ENCODE data around the gene MXD1. TPM values are rescaled to one million over a fixed set of nuclear protein-coding genes. Genes with fewer than 3 reads are reported as not detected.

Gene MXD1
- total and polyA plus RNA-seq, 4 donors: 5.4 to 27.2 (median 17.2) TPM

DNA sequence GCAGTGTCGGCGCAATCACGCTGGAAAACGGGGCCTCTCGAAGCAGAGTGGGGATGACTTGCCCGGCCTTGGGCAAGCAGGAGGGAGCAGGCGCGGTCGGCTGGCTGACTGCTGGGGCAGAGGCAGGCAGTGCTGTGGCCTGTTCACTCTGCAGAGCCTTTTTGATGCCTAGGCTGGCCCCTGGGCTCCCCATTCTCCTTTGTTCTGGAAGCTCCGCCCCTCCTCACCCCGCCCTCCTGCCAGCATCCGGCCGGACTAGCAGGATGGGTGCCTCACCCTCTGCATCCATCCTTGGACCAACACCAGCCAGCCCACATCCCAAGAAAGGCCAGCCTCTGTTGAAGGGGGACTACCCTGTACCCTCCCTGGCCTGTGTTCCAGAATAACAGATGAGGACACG, 46.6 kb downstream of the MXD1 start, which contains the start of gene ASPRV1:
TSS of gene ASPRV1 (minus strand) at position 136 of the 400 bp plus-strand sequence. CDS start 195 bp downstream, outside the sequence.
- WGBS (ENCODE audit: insufficient coverage): 80% methylated on average over 14 of the region's 14 CpGs
- Histone ChIP-seq H3K27me3 (ENCODE audit: control insufficient read depth, insufficient read depth, low read length) (no peaks in the 10 kb centered on the region), H3K27ac (ENCODE audit: low read depth, low read length) (no peak within 1 kb of the TSS), H3K36me3 (ENCODE audit: control insufficient read depth, insufficient read depth, low read length) (peaks cover 17% of the 10 kb centered on the region), H3K4me3 (ENCODE audit: low read depth, low read length) (no peak within 1 kb of the TSS), H3K4me1 (ENCODE audit: control insufficient read depth, insufficient read depth, low read length) (no peaks in the 10 kb centered on the region), H3K9me3 (ENCODE audit: control insufficient read depth, insufficient read depth, low read length) (no peaks in the 10 kb centered on the region)
- no peak for DNase-seq (ENCODE audit: low read depth in 4 of 6, low spot score in 6 of 6)

DNA sequence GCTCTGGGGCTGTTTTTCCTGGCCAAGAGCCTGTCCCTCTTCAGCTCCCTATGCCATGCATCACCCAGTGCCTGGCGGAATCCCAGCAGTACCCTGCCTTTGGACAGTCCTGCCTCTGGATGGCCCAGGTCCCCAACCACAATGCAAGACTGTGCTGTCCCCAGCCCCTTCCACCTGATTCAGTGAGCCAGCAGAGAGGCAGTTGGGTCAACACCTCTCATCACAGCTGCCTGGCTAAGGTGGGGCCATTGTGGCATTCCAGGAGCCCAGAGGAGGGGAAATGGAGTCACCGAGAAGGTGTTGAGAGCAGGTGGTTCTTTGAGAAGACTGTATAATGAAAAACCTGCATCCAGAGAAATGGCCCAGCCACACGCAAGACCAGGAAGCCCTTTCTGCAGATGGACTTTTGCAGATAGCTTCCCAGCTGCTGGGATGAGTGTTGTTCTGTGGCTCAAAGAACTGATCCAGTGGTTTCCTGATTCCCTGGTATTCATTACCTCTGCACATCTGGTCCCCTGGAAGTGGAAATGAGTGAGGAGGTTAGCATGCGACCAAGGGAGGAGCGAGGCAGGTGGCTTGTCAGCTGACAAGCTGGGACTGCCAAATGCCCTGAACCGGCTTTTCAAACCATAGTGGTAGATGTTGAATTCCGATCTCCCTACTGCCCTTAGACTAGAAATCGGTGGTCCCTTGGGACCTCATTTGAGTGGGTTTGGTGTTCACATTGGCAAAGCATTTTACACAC, 48.2 kb downstream of the MXD1 start:
- WGBS (ENCODE audit: insufficient coverage): 89% methylated on average over 6 of the region's 8 CpGs
- Histone ChIP-seq H3K4me1 (ENCODE audit: control insufficient read depth, insufficient read depth, low read length) (no peaks in the 10 kb centered on the region), H3K4me3 (ENCODE audit: low read depth, low read length) (no peak overlapping the region), H3K36me3 (ENCODE audit: control insufficient read depth, insufficient read depth, low read length) (peaks cover 17% of the 10 kb centered on the region), H3K9me3 (ENCODE audit: control insufficient read depth, insufficient read depth, low read length) (no peaks in the 10 kb centered on the region), H3K27me3 (ENCODE audit: control insufficient read depth, insufficient read depth, low read length) (no peaks in the 10 kb centered on the region), H3K27ac (ENCODE audit: low read depth, low read length) (no peak overlapping the region)
- no peak for DNase-seq (ENCODE audit: low read depth in 4 of 6, low spot score in 6 of 6)

DNA sequence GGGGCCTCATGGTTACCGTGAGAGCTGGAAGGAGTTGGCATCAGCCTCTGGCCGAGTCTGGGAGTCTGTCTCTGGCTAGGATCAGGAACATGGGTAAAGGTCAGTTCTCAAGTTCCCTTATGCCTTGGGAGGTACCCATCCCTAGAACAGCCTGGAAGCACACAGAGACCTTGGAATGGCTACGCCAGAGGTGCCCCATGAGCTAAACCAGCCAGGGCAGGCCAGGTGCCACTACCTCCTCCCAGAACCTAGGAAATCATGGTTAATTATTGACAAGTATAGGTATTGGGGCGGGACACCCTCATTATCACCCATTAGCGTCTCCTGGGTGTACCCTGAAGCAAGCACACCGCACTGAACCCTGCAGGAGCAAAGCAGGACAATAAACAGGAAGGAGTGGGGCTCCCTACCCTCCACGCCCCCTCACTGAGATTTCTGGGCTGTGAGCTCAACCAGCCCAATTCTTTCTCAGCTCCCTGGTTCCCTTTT, 49.5 kb downstream of the MXD1 start:
- H3K36me3 ChIP-seq (ENCODE audit: control insufficient read depth, insufficient read depth, low read length): peaks cover 17% of the 10 kb centered on the region
- H3K4me1 ChIP-seq (ENCODE audit: control insufficient read depth, insufficient read depth, low read length): no peaks in the 10 kb centered on the region
- no peak for DNase-seq (ENCODE audit: low read depth in 4 of 6, low spot score in 6 of 6)
- no peaks in the 10 kb centered on the region for H3K27me3 ChIP-seq (ENCODE audit: control insufficient read depth, insufficient read depth, low read length)
- no peaks in the 10 kb centered on the region for H3K9me3 ChIP-seq (ENCODE audit: control insufficient read depth, insufficient read depth, low read length)
- WGBS (ENCODE audit: insufficient coverage): 93% methylated on average over 5 of the region's 7 CpGs
- H3K27ac ChIP-seq (ENCODE audit: low read depth, low read length): no peak overlapping the region
- no peak overlapping the region for H3K4me3 ChIP-seq (ENCODE audit: low read depth, low read length)

DNA sequence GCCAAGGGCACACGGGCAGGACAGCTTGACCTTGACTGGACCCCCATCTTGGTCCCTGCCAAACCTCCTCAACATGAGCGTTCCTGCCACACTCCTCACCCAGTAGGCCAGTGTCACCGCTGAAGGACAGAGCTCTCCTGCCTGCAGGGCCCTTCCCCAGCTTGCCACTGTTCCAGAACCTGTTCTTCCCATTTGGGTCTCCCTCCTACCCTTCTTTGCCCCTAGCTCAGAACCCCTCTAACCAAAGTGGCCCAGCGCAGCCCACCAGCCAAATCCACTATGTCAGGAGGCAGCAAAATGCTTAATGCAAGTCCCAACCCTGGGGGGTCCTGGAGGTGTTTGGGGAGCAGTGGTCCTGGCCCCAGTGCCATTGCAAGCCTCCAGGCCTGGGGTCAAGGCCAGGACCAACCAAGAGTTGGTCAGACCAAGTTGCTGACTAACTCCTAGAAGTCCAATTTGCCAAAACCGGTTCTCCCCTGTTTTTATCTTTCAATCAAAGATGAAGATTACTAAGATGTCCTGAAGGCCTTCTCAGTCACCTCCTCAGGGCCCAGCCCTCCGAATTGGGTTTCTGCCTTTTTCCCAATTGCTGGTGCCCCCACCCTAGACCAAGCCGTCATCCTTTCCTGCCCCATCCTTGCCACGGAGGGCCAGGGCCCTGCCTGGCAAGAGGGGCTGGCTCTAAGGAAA, 51.0 kb downstream of the MXD1 start:
- DNase-seq (ENCODE audit: low read depth in 4 of 6, low spot score in 6 of 6): no peak
- Histone ChIP-seq H3K4me1 (ENCODE audit: control insufficient read depth, insufficient read depth, low read length) (no peaks in the 10 kb centered on the region), H3K4me3 (ENCODE audit: low read depth, low read length) (no peak overlapping the region), H3K36me3 (ENCODE audit: control insufficient read depth, insufficient read depth, low read length) (peaks cover 14% of the 10 kb centered on the region), H3K27me3 (ENCODE audit: control insufficient read depth, insufficient read depth, low read length) (no peaks in the 10 kb centered on the region), H3K9me3 (ENCODE audit: control insufficient read depth, insufficient read depth, low read length) (no peaks in the 10 kb centered on the region), H3K27ac (ENCODE audit: low read depth, low read length) (no peak overlapping the region)
- 93% methylated on average over 6 of the region's 8 CpGs for WGBS (ENCODE audit: insufficient coverage)

DNA sequence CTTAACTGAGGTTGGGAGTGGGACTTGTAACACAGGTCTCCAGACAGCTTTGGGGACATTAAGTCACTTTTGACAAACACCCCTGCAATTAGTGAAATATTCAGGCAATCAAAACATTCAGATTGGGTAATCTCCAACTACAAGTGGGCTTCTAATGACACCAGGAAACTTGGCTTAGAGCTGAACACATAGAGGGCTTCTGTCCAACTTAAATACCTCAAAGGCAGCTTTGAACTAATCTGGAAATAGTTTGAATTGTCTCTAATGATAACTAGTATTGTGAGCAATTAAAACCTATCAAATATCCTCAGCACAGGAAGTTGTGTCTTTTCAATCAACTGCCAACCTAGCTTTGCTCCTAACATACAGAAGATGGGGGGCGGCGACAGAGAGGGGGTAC, 51.6 kb downstream of the MXD1 start:
- Histone ChIP-seq H3K4me3 (ENCODE audit: low read depth, low read length) (no peak overlapping the region), H3K4me1 (ENCODE audit: control insufficient read depth, insufficient read depth, low read length) (no peaks in the 10 kb centered on the region), H3K27ac (ENCODE audit: low read depth, low read length) (no peak overlapping the region), H3K27me3 (ENCODE audit: control insufficient read depth, insufficient read depth, low read length) (no peaks in the 10 kb centered on the region), H3K9me3 (ENCODE audit: control insufficient read depth, insufficient read depth, low read length) (no peaks in the 10 kb centered on the region), H3K36me3 (ENCODE audit: control insufficient read depth, insufficient read depth, low read length) (peaks cover 8% of the 10 kb centered on the region)
- DNase-seq (ENCODE audit: low read depth in 4 of 6, low spot score in 6 of 6): no peak
- no CpG with 5 or more reads among the region's 2 CpGs for WGBS (ENCODE audit: insufficient coverage)

DNA sequence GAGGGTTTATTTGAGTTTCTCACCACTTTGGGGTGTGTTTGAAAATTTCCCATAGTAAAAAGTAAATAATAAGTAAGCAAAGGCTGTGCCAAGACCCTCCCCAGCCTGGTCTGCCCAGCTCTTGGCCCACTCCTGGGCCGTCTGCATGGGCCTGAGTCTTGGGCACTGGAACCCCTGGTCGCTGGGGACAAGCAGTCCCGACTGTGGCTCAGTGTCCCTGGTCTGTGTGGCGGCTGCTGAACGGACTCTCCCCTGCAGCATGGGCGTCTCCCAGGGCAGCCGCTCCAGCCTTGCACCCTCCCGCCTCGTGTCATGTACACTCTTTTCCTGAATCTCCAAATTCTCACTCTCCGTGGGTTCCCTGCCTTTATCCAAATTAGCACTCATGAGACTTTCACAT, 53.7 kb downstream of the MXD1 start:
- H3K9me3 ChIP-seq (ENCODE audit: control insufficient read depth, insufficient read depth, low read length): no peaks in the 10 kb centered on the region
- 64% methylated on average over 10 of the region's 10 CpGs for WGBS (ENCODE audit: insufficient coverage)
- H3K27ac ChIP-seq (ENCODE audit: low read depth, low read length): no peak overlapping the region
- H3K27me3 ChIP-seq (ENCODE audit: control insufficient read depth, insufficient read depth, low read length): no peaks in the 10 kb centered on the region
- H3K4me1 ChIP-seq (ENCODE audit: control insufficient read depth, insufficient read depth, low read length): no peaks in the 10 kb centered on the region
- no peak for DNase-seq (ENCODE audit: low read depth in 4 of 6, low spot score in 6 of 6)
- H3K4me3 ChIP-seq (ENCODE audit: low read depth, low read length): no peak overlapping the region
- no peaks in the 10 kb centered on the region for H3K36me3 ChIP-seq (ENCODE audit: control insufficient read depth, insufficient read depth, low read length)

DNA sequence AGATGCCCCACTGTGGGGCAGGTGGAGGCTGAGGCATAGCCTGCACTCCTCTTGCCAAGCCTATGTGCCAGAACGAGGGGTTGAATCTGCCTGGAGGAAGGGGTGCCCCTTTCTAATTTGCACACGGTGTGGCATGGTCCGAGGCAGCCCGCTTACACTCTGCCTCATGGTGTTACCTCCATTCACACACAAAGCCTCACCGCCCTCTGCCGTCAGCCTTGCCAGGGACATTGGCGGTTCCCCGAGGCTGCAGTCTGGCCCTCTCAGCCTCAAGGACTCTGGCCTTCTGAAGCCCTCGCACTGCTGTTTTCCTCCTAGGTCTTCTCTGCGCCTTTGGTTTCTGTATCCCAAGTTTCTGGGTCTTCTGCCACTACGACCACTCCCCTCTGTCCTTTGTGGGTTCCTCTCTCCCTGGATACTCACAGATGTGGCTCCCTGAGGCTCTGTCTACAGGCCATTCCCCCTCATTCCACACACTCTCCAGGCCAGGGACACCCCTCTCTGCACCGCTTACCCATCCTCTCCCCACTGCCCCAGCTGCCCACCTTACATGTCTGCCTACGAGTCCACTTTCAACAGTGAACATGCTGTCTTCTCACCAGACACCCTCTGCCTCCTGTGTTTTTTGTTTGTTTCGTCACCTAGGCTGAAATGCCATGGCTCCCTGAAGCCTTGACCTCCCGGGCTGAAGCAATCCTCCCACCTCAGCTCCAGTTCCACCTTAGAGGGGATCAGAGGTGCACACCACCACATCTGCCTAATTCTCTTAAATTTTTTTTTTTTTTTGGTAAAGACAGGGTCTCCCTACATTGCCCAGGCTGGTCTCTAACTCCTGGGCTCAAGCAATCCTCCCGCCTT, 54.4 kb downstream of the MXD1 start:
- no peaks in the 10 kb centered on the region for H3K36me3 ChIP-seq (ENCODE audit: control insufficient read depth, insufficient read depth, low read length)
- H3K4me3 ChIP-seq (ENCODE audit: low read depth, low read length): no peak overlapping the region
- WGBS (ENCODE audit: insufficient coverage): 88% methylated on average over 16 of the region's 16 CpGs
- H3K9me3 ChIP-seq (ENCODE audit: control insufficient read depth, insufficient read depth, low read length): no peaks in the 10 kb centered on the region
- DNase-seq (ENCODE audit: low read depth in 4 of 6, low spot score in 6 of 6): no peak
- H3K4me1 ChIP-seq (ENCODE audit: control insufficient read depth, insufficient read depth, low read length): no peaks in the 10 kb centered on the region
- no peak overlapping the region for H3K27ac ChIP-seq (ENCODE audit: low read depth, low read length)
- no peaks in the 10 kb centered on the region for H3K27me3 ChIP-seq (ENCODE audit: control insufficient read depth, insufficient read depth, low read length)

DNA sequence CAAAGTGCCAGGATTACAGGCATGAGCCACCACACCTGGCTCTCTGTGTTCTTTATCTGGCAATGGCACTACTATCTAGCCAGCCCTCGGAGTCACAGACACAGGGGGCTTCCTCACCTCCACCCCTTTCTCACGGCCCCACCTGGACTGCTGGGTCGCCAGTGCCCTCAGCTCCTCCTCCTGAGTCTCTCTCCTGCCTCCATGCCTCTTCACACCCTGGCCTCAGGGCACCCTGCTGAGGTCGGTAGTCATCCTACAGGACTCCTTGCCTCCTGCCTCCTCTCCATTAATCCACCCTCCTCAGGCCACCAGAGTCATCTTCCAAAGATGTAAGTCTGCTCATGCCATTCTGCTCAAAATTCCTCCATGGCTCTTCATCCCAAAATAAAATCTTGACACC, 55.1 kb downstream of the MXD1 start:
- H3K27me3 ChIP-seq (ENCODE audit: control insufficient read depth, insufficient read depth, low read length): no peaks in the 10 kb centered on the region
- H3K4me1 ChIP-seq (ENCODE audit: control insufficient read depth, insufficient read depth, low read length): no peaks in the 10 kb centered on the region
- no peaks in the 10 kb centered on the region for H3K36me3 ChIP-seq (ENCODE audit: control insufficient read depth, insufficient read depth, low read length)
- 75% methylated on average over 4 of the region's 4 CpGs for WGBS (ENCODE audit: insufficient coverage)
- DNase-seq (ENCODE audit: low read depth in 4 of 6, low spot score in 6 of 6): no peak
- H3K9me3 ChIP-seq (ENCODE audit: control insufficient read depth, insufficient read depth, low read length): no peaks in the 10 kb centered on the region
- no peak overlapping the region for H3K4me3 ChIP-seq (ENCODE audit: low read depth, low read length)
- H3K27ac ChIP-seq (ENCODE audit: low read depth, low read length): no peak overlapping the region

DNA sequence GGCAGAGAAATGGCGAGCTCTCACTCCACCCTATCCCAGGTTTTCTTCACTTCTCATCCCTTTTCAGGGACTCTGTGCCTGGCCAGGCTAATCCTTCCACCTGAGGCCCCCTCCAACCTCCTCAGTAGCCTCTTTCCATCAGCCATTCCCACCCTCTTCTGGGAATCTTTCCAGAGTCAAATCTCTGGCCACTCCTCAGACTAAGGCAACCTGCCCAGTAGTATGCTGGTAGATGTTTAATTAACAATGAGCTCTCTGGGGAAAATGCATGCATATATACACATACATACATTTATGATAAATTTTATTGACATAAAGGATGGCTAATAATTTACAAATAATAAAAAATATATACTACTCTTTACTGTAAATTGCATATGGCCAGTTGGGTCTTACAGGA, 57.9 kb downstream of the MXD1 start:
- WGBS (ENCODE audit: insufficient coverage): 89% methylated on average over 1 of the region's 1 CpG
- Histone ChIP-seq H3K27me3 (ENCODE audit: control insufficient read depth, insufficient read depth, low read length) (no peaks in the 10 kb centered on the region), H3K36me3 (ENCODE audit: control insufficient read depth, insufficient read depth, low read length) (peaks cover 3% of the 10 kb centered on the region), H3K9me3 (ENCODE audit: control insufficient read depth, insufficient read depth, low read length) (no peaks in the 10 kb centered on the region), H3K27ac (ENCODE audit: low read depth, low read length) (no peak overlapping the region), H3K4me3 (ENCODE audit: low read depth, low read length) (no peak overlapping the region), H3K4me1 (ENCODE audit: control insufficient read depth, insufficient read depth, low read length) (no peaks in the 10 kb centered on the region)
- no peak for DNase-seq (ENCODE audit: low read depth in 4 of 6, low spot score in 6 of 6)

Measured in spinal cord (tissue), 10 donors.